GM12864 (cell line): Measurements from ENCODE around the gene TEC.

Source experiments
- DNase-seq: peaks from one replicate; pipeline ENCODE4 v3.0.0-alpha.2; 2011; ENCODE audit warnings: low read depth
- H3K4me3 ChIP-seq: 2 replicates; pipeline ENCODE4 v1.5.1; 2011; ENCODE audit warnings: mild to moderate bottlenecking, low read depth, low read length, control low read depth
- CTCF ChIP-seq: IDR thresholded peaks from 2 replicates; pipeline ENCODE4 v1.5.1; 2011; ENCODE audit warnings: low read depth, mild to moderate bottlenecking, moderate library complexity, low read length, control low read depth, inconsistent platforms; ENCODE audit errors: missing control alignments

The TEC gene

DNA sequence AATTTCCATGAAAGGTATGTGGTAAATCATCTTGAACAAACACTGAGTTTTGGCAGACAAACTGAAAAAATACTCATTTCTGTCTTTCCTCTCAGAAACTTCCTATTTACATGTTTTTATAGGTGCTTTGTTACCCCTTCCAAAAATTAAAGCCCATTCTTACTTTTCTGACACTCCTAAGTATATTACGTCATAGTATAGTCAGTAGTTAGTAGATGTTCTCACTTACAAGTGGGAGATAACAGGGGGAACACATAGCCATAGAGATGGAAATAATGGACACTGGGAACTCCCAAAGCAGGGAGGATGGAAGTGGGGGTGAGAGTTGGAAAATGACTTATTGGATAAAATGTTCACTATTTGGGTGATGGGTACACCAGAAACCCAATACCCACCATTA, 164.4 kb downstream of the TEC start:
- H3K4me3 ChIP-seq, result no peak overlapping the region
- no peak for TF ChIP-seq CTCF
- DNase-seq, result no peak

- no peak for DNase-seq
- TF ChIP-seq CTCF, result no peak
- no peak overlapping the region for H3K4me3 ChIP-seq
These were observed 166.0 kb downstream of the TEC start for GRCh38 chr4:48103483-48104139.

DNA sequence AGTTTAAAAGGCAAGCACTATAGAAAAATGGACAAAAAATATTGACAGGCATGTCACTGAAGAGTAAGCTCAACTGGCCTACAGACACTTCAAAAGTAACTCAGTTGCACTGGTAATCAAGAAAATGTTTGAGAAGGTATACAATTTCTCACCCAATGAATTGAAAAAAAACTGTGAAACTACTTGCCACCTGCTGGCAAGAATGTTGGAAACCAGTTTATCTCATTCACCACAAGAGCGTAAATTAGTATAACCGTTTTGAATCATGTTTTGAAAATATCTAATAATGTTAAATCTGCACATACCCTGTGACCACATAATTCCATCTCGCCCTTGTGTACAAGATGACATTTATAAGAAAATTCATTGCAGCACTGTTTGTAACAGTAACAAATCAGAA, 167.3 kb downstream of the TEC start:
- no peak for DNase-seq
- no peak for TF ChIP-seq CTCF
- no peak overlapping the region for H3K4me3 ChIP-seq

DNA sequence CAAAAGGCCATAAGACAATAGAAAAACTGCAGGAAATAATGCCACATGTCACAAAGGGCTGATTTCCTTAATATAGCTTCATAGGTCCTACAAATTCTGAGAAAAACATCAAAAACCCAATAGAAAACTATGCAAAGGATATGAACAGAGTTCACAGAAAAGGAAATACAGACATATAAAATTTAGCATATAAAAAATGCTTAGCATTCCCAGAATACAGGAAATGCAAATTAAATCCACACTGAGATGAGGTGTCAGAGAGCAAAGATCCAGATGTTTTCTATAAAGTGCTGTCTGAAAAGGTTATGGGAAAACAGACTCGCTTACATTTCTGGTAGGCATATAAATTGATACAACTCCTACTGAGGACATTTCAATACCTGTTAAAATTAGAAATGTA, 169.4 kb downstream of the TEC start:
- no peak for TF ChIP-seq CTCF
- no peak for DNase-seq
- no peak overlapping the region for H3K4me3 ChIP-seq

- no peak for DNase-seq
- no peak overlapping the region for H3K4me3 ChIP-seq
- no peak for TF ChIP-seq CTCF
These were observed 174.2 kb downstream of the TEC start for GRCh38 chr4:48095441-48095840.

- H3K4me3 ChIP-seq, result no peak overlapping the region
- no peak for TF ChIP-seq CTCF
- DNase-seq, result no peak
These were observed 175.6 kb downstream of the TEC start for GRCh38 chr4:48093991-48094416.

DNA sequence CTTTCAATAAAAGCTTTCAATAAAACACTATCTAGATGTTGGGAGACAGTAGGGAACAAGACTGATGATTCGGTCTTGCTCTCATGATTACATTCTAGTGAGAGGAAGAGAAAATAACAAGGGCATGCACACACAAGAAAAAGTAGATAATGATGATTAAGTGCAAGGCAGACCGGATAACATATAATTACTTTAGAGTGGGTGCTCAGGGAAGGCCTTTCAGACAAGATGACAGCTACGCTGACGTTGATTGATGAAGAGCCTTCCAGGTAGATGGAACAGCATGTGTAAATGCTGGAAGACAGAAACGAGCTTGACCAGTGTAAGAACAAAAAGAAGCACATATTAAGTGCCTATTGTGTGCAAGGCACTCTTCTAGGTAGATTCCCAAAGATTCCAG, 179.0 kb downstream of the TEC start:
- TF ChIP-seq CTCF, result no peak
- H3K4me3 ChIP-seq, result no peak overlapping the region
- no peak for DNase-seq
